Right ventricle myocardium superior (tissue), 1 donor: ENCODE results near the gene SCAMP1. TPM values are rescaled to one million over a fixed set of nuclear protein-coding genes. Genes with fewer than 3 reads are reported as not detected.

Experiments used
- ATAC-seq: fragments of 200-7000 bp; cut with Tn5 transposase; one replicate; pipeline ENCODE4 v1.9.1; 2020; ENCODE audit warnings: mild to moderate bottlenecking; ENCODE audit not compliant: poor library complexity
- DNase-seq: peaks from one replicate; pipeline ENCODE4 v3.0.0-alpha.2; 2020
- intact Hi-C: fragments of 100-400 bp; cut with DNase I; formaldehyde crosslinking; loops from one replicate; pipeline ENCODE4 v1.11.2; 2022
- total RNA-seq: library from RNA; stranded (reverse); fragmentation: NEBNext Ultra II Directional; extraction: Animal tissue kit (Norgen Biotek cat#: 25700); gene quantifications from one replicate; pipeline ENCODE4 v1.2.1, GENCODE V29; 2021
- donor health status: DM: no; HTN: yes; CAD: no; lungs with severe emphysema.

The SCAMP1 gene
- total RNA-seq, 1 donor from 2014 or later, result 25.9 TPM

- intact Hi-C loops, result no loop called here
- ATAC-seq (no peak), DNase-seq (no peak)
Measured at GRCh38 chr5:78503958-78504653, 143.7 kb downstream of the SCAMP1 start.

- DNase-seq (peak; percentile 91), ATAC-seq (peak; percentile 95)
- intact Hi-C loops, result no loop called here
Measured at GRCh38 chr5:78504704-78505677, 144.6 kb downstream of the SCAMP1 start.

DNA sequence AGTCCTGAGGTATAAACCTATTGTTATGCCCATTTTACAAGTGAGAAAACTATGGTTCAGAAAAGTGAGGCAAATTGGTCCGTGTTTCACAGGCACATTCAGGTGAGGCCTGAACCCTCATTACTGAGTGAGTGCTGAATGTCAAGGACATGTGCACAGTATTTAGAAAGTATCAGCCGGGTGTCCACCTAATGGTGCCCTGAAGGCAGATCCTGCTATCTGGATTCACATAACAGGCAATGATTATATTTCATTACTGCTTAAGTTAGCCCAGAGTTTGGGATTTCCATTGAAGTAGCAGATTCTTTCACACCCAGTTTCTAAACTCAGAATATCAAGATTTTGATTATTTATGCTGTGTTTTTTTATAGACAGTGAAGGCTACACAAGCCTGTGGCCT lies 145.4 kb downstream of the SCAMP1 start:
- intact Hi-C loops, result no loop called here
- DNase-seq (no peak), ATAC-seq (no peak)

- ATAC-seq (no peak), DNase-seq (no peak)
- intact Hi-C loops, result no loop called here
Measured at GRCh38 chr5:78506261-78507024, 146.0 kb downstream of the SCAMP1 start.

DNA sequence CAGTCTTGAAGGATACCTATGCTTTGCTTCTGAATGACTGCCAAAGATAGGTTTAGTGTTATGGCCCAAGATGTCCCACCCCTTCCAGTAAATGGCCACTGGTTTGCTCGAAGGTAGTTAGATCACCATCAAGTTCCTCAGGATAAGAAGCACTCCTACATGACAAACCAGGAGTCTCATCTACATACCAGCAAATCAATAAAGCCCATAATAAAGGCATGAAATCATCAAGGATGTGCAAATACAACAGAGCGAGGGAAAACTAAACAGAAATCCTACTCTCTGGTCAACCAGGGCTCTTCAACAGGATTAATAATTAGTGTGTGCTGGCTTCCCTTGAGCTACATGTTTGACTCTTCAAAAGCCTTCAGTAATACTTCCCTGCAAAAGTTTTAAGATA lies 147.1 kb downstream of the SCAMP1 start:
- DNase-seq (no peak), ATAC-seq (no peak)
- intact Hi-C loops, result no loop called here

GRCh38 chr5:78508186-78508765 lies 147.9 kb downstream of the SCAMP1 start:
- ATAC-seq (no peak), DNase-seq (no peak)
- intact Hi-C loops, result no loop called here

DNA sequence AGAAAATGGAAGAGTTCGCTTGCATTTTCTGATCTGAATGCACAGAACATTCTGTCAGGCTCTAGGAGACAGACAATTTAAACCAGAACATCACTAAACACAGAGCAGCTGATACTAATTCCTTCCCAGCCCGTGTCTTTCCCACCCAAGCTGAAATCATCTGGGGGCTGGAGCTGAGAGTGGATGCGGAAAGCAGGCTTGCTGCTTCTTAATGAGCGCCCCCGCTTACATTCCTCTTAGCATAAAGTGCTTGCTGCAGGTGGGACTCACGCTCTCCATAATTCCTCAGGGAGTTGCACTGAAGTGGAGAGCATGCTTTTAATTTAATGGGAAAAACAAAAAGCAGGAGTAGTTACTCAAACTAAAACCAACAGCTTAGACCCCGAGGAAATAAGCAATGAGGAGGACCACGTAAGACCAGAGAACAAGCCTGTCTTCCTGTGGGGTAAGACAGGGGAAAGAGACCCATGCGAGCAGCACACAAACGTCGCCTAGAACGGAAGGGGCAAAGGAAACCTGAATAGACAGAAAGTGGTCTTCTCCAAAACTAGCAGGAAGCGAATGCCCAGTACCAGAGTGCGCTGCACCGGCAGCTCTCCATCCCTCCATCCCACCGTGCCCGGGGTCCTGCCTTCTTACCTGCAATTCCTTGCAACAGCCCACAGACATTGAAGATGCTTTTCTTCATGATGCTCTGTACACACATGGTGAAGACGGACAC lies 148.9 kb downstream of the SCAMP1 start:
- intact Hi-C loops, result no loop called here
- ATAC-seq, result no peak
- no peak for DNase-seq

DNA sequence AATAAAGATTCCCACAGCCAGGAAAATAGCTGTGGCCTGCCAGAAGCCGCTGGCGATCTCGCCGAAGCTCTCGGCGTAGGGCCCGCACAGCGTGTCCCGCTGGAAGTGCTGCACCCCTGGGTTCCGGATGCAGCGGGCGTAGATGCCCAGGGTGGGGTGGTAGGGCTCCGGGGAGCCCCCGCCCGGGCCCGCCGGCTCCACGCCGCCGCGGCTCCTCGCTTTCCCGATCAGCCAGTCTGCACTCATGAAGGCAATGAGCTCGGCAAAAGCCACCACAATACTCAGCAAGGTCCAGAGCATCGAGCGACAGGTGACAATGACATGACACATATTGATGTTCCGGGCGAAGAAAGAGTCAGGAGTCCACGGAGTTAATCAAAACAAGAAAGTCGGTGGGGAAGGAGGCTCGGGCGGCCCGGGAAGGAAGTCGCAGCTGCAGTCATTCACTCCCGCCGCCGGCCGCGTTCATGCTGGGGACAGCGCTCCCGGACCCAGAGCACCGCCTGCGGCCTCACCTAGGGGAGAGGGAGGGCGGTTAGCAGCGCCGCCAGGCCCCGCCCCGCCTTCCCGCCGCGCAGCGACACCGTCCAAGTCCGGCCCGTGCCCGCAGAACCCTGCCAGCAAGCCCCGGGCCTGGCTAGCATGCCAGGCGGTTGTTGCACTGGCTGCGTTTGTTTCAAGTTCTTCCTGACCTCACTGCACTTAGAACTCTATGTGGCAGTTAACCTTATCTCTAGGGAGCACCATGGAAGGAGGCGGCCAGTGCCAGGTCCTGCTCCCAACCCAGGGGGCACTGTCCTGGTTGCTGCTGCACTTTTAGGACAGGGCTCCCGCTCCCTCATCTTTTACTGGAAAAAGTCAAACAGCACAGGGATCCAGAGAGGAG lies 149.7 kb downstream of the SCAMP1 start:
- ATAC-seq (peak; percentile 95), DNase-seq (peak; percentile 88)
- intact Hi-C loops, result no loop called here

GRCh38 chr5:78511121-78511906 lies 150.9 kb downstream of the SCAMP1 start:
- ATAC-seq (peak; percentile 51), DNase-seq (peak; percentile 58)
- intact Hi-C loops, result no loop called here

DNA sequence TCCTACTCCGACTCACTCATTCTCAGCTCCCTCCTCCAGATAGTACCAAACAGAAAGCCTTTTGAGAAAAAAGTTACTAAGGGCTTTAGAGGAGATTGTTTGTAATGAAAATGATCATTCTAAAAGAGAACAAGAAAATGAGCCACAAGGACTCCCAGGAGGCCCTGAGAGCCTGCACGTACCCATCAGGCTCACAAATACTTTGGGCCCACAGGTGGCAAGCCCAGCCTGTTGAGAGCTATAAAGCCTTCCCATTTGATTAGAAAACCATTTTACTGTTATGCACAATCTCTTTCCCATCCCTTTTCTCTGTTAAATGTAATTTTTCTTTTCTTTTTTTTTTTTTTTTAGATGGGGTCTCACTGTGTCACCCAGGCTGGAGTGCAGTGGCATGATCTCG lies 152.0 kb downstream of the SCAMP1 start:
- no peak for DNase-seq
- no peak for ATAC-seq
- intact Hi-C loops, result no loop called here

DNA sequence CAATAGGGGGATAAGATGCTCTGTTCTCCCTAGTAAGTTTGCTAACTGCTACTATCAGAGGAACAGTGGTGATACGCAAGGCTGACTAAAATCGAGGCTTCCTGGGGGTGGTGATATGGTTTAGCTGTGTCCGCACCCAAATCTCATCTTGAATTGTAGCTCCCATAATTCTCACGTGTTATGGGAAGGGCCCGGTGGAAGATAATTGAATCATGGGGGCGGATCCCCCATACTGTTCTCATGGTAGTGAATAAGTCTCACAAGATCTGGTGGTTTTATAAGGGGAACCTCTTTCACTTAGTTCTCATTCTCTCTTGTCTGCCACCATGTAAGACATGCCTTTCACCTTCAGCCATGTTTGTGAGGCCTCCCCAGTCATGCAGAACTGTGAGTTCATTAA lies 153.0 kb downstream of the SCAMP1 start:
- intact Hi-C loops, result no loop called here
- ATAC-seq, result no peak
- DNase-seq, result no peak

GRCh38 chr5:78514427-78515330 lies 154.3 kb downstream of the SCAMP1 start:
- intact Hi-C loops, result no loop called here
- ATAC-seq, result no peak

DNA sequence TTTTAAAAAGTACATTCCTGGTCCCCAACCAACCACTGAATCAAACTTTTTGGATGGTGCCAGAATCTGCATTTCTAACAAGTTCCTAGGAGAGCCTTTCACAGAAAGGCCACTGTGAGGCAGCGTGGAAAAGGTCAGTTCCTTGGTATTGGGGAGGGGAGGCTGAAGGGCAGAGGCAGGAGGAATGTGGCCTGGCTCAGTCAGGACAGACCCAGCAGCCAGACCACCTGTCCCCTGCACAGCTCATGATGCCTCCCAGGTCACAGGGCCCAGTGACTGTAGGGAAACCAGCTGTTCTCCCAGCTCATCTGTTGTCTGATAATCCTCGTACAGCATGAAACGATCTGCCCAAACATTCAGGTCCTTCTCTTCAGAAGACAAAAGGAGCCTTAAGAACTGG lies 155.3 kb downstream of the SCAMP1 start:
- DNase-seq, result no peak
- intact Hi-C loops, result no loop called here
- no peak for ATAC-seq

More at GRCh38 chr5:78514427-78515330, 154.3 kb downstream of the SCAMP1 start:
- no peak for DNase-seq

GRCh38 chr5:78518365-78519197 lies 158.2 kb downstream of the SCAMP1 start:
- peak; percentile 90 for ATAC-seq
- peak; percentile 69 for DNase-seq
- intact Hi-C loops, result no loop called here
